GM23338 (cell line): ENCODE measurements around the gene PCGF2. TPM values are rescaled to one million over a fixed set of nuclear protein-coding genes. Genes with fewer than 3 reads are reported as not detected.
A peak's percentile ranks its signal among the peaks of the same experiment; 100 is the strongest.

ENCODE experiments used
- ATAC-seq: fragments of 200-7000 bp; cut with Tn5 transposase; 3 replicates; pipeline ENCODE4 v1.9.1; 2020
- DNase-seq: peaks from one replicate; pipeline ENCODE4 v3.0.0-alpha.2; 2015; ENCODE audit warnings: low spot score
- H2AFZ ChIP-seq: fragments of 200-600 bp; sonication (generic); 2 replicates; pipeline ENCODE4 v1.8.0; 2016; ENCODE audit warnings: antibody characterized with exemption, mild to moderate bottlenecking, moderate library complexity
- H3F3A ChIP-seq: fragments of 200-600 bp; sonication (generic); replicated peaks from 2 replicates; pipeline ENCODE4 v1.8.0; 2017; ENCODE audit warnings: antibody characterized with exemption, mixed run types, low read depth
- H3K27ac ChIP-seq: fragments of 200-600 bp; sonication (generic); 2 replicates; pipeline ENCODE4 v1.6.1; 2016; ENCODE audit warnings: low read depth
- H3K27me3 ChIP-seq: fragments of 200-600 bp; sonication (generic); 2 replicates; pipeline ENCODE4 v1.8.0; 2016; ENCODE audit warnings: mild to moderate bottlenecking, mixed run types, moderate library complexity; ENCODE audit not compliant: insufficient read depth
- H3K36me3 ChIP-seq: fragments of 200-600 bp; sonication (generic); 2 replicates; pipeline ENCODE4 v1.8.0; 2016; ENCODE audit warnings: mild to moderate bottlenecking; ENCODE audit not compliant: insufficient read depth
- H3K4me1 ChIP-seq: fragments of 200-600 bp; sonication (generic); 2 replicates; pipeline ENCODE4 v1.8.0; 2016; ENCODE audit warnings: mild to moderate bottlenecking, moderate library complexity; ENCODE audit not compliant: insufficient read depth
- H3K4me2 ChIP-seq: fragments of 200-600 bp; sonication (generic); 2 replicates; pipeline ENCODE4 v1.7.1; 2017; ENCODE audit warnings: mixed run types
- H3K4me3 ChIP-seq: fragments of 200-600 bp; sonication (generic); 2 replicates; pipeline ENCODE4 v1.6.1; 2016; ENCODE audit warnings: mixed run types
- H3K79me2 ChIP-seq: fragments of 200-600 bp; sonication (generic); replicated peaks from 2 replicates; pipeline ENCODE4 v1.8.0; 2017; ENCODE audit warnings: mild to moderate bottlenecking; ENCODE audit not compliant: insufficient read depth
- H3K9me2 ChIP-seq: fragments of 200-600 bp; sonication (generic); 2 replicates; pipeline ENCODE4 v1.8.0; 2017; ENCODE audit not compliant: insufficient read depth
- H4K20me1 ChIP-seq: fragments of 200-600 bp; sonication (generic); replicated peaks from 2 replicates; pipeline ENCODE4 v1.8.0; 2017; ENCODE audit warnings: mild to moderate bottlenecking; ENCODE audit not compliant: insufficient read depth
- H3K27ac Mint-ChIP-seq: 2 replicates; pipeline ENCODE4 v1.8.0; 2020; ENCODE audit warnings: inconsistent platforms, mild to moderate bottlenecking, moderate library complexity, mixed read lengths
- H3K27me3 Mint-ChIP-seq: 3 replicates; pipeline ENCODE4 v1.8.0; 2022; ENCODE audit warnings: low read depth, mild to moderate bottlenecking, moderate library complexity, mixed read lengths, inconsistent platforms; ENCODE audit not compliant: insufficient read depth, poor library complexity
- H3K36me3 Mint-ChIP-seq: 3 replicates; pipeline ENCODE4 v1.8.0; 2021; ENCODE audit warnings: low read depth, mild to moderate bottlenecking, inconsistent platforms, moderate library complexity, mixed read lengths
- H3K4me1 Mint-ChIP-seq: 3 replicates; pipeline ENCODE4 v1.8.0; 2020; ENCODE audit warnings: mild to moderate bottlenecking, inconsistent platforms, mixed read lengths
- H3K4me3 Mint-ChIP-seq: 3 replicates; pipeline ENCODE4 v1.8.0; 2021; ENCODE audit warnings: moderate library complexity, mild to moderate bottlenecking, inconsistent platforms, mixed read lengths
- H3K9me3 Mint-ChIP-seq: 3 replicates; pipeline ENCODE4 v1.8.0; 2020; ENCODE audit warnings: moderate library complexity, mild to moderate bottlenecking, inconsistent platforms, mixed read lengths
- CREB1 ChIP-seq: fragments of 250-450 bp; sonication (Bioruptor Pico); IDR thresholded peaks from 2 replicates; pipeline ENCODE4 v1.5.0; 2020; ENCODE audit warnings: low read depth, mild to moderate bottlenecking, moderate library complexity
- ETS1 ChIP-seq: IDR thresholded peaks from 2 replicates; pipeline ENCODE4 v1.6.1; 2016; ENCODE audit warnings: antibody characterized with exemption
- EZH2phosphoT487 ChIP-seq: fragments of 200-600 bp; sonication (generic); IDR thresholded peaks from one replicate; pipeline ENCODE4 v1.8.1; 2018; ENCODE audit warnings: antibody characterized with exemption; ENCODE audit not compliant: unreplicated experiment
- POLR2AphosphoS5 ChIP-seq: IDR thresholded peaks from 2 replicates; pipeline ENCODE4 v1.6.1; 2016; ENCODE audit warnings: antibody characterized with exemption, low read depth
- REST ChIP-seq: IDR thresholded peaks from one replicate; pipeline ENCODE4 v1.6.1; 2018; ENCODE audit warnings: antibody characterized with exemption; ENCODE audit not compliant: unreplicated experiment
- STAT1 ChIP-seq: IDR thresholded peaks from one replicate; pipeline ENCODE4 v1.6.1; 2016; ENCODE audit warnings: antibody characterized with exemption; ENCODE audit not compliant: unreplicated experiment
- ZNF331 ChIP-seq: fragments of 250-450 bp; sonication (Bioruptor Pico); IDR thresholded peaks from 2 replicates; pipeline ENCODE4 v1.5.0; 2020; ENCODE audit warnings: low read depth, mild to moderate bottlenecking, moderate library complexity
- polyA plus RNA-seq: library from polyadenylated mRNA; unstranded; fragments of >200 nt; fragmentation: Nextera tagmentation; extraction: Ambion mirVana; gene quantifications from 2 replicates; pipeline ENCODE4 v1.2.1, GENCODE V29; 2016
- total RNA-seq: library from RNA; depleted of rRNA; stranded (reverse); fragments of >200 nt; shearing (Covaris generic); gene quantifications from 2 replicates; pipeline ENCODE4 v1.2.3, GENCODE V29; 2014
- TF ChIP-seq, protein P1 (sequence below), 2 experiments: fragments of 200-600 bp in 1 of 2; sonication (generic) in 1 of 2; conservative IDR thresholded peaks; 2 replicates each; pipeline versions ENCODE4 v1.5.1 to v1.6.1; 2016 to 2017; ENCODE audit warnings: antibody characterized with exemption in 2 of 2, low read depth in 2 of 2, mild to moderate bottlenecking in 2 of 2, moderate library complexity in 1 of 2

The PCGF2 gene
- total and polyA plus RNA-seq, 2 experiments from 2014 or later = 21.1 to 51.9 TPM

DNA sequence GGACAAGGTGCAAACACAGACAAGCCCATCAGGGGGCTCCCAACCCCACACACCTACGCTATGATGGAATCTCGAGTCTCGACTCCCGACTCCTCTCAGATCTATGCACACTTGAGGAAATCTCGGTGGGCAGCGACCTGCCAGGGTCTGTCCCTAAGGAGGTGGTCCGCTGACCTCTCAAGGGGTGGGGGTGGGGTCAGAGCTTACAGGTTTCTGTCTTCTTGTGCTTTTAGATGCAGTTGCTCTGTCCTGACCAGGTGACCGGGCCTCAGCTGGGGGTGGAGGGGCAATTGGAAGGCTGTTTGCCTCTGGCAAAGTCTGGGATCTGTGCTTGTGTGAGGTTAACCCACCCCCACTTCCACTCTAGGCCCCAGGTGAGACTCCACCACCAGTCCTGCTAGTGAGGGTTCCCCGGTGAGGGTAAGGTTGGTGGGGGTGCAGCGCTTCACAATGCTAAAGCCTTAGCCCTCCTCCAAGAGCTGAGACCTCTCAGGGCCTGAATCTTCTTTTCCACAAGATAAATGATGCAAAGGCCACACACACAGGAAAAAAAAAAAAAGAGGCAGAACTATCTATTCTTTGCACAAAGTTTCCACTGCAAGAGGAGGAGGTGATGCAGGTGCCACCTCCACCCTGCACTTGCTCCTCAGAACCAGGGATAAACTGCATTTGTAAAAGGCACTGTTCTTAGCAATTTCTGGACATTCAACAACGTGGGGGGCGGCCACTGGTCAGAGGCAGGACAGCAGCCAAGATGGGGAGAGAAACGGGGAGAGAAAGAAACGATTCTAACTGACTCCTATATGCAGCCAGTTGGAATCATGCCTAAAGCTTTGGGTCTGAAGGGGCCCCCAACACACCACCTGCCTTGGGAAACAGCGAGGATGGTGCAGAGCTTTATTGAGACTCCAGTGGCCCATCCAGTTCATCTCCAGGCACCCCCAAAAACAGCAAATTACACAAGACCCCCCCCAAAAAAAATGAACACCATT lies 13.9 kb downstream of the PCGF2 start:
- Mint-ChIP-seq H3K4me3 (no peak overlapping the region), H3K36me3 (peaks cover 54% of the 10 kb centered on the region), H3K9me3 (no peaks in the 10 kb centered on the region), H3K27me3 (peaks cover 26% of the 10 kb centered on the region), H3K27ac (no peak overlapping the region), H3K4me1 (peaks cover 25% of the 10 kb centered on the region)
- TF ChIP-seq POLR2AphosphoS5 = no peak
- TF ChIP-seq, protein P1, sequence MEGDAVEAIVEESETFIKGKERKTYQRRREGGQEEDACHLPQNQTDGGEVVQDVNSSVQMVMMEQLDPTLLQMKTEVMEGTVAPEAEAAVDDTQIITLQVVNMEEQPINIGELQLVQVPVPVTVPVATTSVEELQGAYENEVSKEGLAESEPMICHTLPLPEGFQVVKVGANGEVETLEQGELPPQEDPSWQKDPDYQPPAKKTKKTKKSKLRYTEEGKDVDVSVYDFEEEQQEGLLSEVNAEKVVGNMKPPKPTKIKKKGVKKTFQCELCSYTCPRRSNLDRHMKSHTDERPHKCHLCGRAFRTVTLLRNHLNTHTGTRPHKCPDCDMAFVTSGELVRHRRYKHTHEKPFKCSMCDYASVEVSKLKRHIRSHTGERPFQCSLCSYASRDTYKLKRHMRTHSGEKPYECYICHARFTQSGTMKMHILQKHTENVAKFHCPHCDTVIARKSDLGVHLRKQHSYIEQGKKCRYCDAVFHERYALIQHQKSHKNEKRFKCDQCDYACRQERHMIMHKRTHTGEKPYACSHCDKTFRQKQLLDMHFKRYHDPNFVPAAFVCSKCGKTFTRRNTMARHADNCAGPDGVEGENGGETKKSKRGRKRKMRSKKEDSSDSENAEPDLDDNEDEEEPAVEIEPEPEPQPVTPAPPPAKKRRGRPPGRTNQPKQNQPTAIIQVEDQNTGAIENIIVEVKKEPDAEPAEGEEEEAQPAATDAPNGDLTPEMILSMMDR (conservative IDR thresholded peaks at IDR 0.05; ENCODE audit: low read depth in 2 of 2) = peak; percentile 43 to 58
- TF ChIP-seq ZNF331 = no peak
- Histone ChIP-seq H3K4me3 (no peak overlapping the region), H3K79me2 (no peaks in the 10 kb centered on the region), H2AFZ (no peak overlapping the region), H3F3A (peaks cover 15% of the 10 kb centered on the region), H3K36me3 (peaks cover 5% of the 10 kb centered on the region), H3K4me1 (peaks cover 21% of the 10 kb centered on the region), H3K9me2 (no peaks in the 10 kb centered on the region), H3K27me3 (peaks cover 4% of the 10 kb centered on the region), H3K27ac (no peak overlapping the region), H3K4me2 (no peak overlapping the region), H4K20me1 (peaks cover 25% of the 10 kb centered on the region)
- DNase-seq = peak; percentile 73
- ATAC-seq = peak; percentile 13

- no peak overlapping the region for H3K27ac Mint-ChIP-seq
- peaks cover 46% of the 10 kb centered on the region for H3K36me3 Mint-ChIP-seq
- Histone ChIP-seq H3K4me3 (no peak overlapping the region), H3K79me2 (no peaks in the 10 kb centered on the region), H2AFZ (no peak overlapping the region), H3K4me1 (peaks cover 22% of the 10 kb centered on the region), H4K20me1 (peaks cover 25% of the 10 kb centered on the region), H3K27ac (no peak overlapping the region), H3F3A (peaks cover 15% of the 10 kb centered on the region), H3K36me3 (peaks cover 4% of the 10 kb centered on the region), H3K27me3 (peaks cover 13% of the 10 kb centered on the region), H3K9me2 (no peaks in the 10 kb centered on the region), H3K4me2 (no peak overlapping the region)
- ATAC-seq = no peak
- peaks cover 33% of the 10 kb centered on the region for H3K27me3 Mint-ChIP-seq
- no peak for DNase-seq
- peaks cover 28% of the 10 kb centered on the region for H3K4me1 Mint-ChIP-seq
- H3K9me3 Mint-ChIP-seq = no peaks in the 10 kb centered on the region
- no peak overlapping the region; the same call in 2 of the 3 replicates for H3K4me3 Mint-ChIP-seq
- TF ChIP-seq CREB1 (CRISPR knock-in tag) = no peak
- TF ChIP-seq ETS1 = no peak
- no peak for TF ChIP-seq EZH2phosphoT487
- TF ChIP-seq, protein P1 (conservative IDR thresholded peaks at IDR 0.05; ENCODE audit: low read depth in 2 of 2) = no peak
- TF ChIP-seq REST = no peak
- TF ChIP-seq POLR2AphosphoS5 = no peak
- TF ChIP-seq STAT1 = no peak
Measured at GRCh38 chr17:38733282-38733981, 14.7 kb downstream of the PCGF2 start.
